ENCODE data around the gene ZNF474. TPM values are rescaled to one million over a fixed set of nuclear protein-coding genes. Genes with fewer than 3 reads are reported as not detected.

The ZNF474 gene
- total RNA-seq, 3 donors from 2014 or later = 0.28 to 0.61 TPM; not detected in 1

GRCh38 chr5:122155546-122155945 is 26.2 kb downstream of the ZNF474 start:
- Histone ChIP-seq H3K9me3 (no peaks in the 10 kb centered on the region), H3K36me3 (ENCODE audit: low read depth) (no peaks in the 10 kb centered on the region), H3K4me1 (ENCODE audit: low read depth) (no peaks in the 10 kb centered on the region), H3K4me3 (no peak overlapping the region)
- intact Hi-C loops (cut with DNase I, micrococcal nuclease) = no loop called here
- no peak for ATAC-seq
- no peak for DNase-seq
- TF ChIP-seq, protein P1, sequence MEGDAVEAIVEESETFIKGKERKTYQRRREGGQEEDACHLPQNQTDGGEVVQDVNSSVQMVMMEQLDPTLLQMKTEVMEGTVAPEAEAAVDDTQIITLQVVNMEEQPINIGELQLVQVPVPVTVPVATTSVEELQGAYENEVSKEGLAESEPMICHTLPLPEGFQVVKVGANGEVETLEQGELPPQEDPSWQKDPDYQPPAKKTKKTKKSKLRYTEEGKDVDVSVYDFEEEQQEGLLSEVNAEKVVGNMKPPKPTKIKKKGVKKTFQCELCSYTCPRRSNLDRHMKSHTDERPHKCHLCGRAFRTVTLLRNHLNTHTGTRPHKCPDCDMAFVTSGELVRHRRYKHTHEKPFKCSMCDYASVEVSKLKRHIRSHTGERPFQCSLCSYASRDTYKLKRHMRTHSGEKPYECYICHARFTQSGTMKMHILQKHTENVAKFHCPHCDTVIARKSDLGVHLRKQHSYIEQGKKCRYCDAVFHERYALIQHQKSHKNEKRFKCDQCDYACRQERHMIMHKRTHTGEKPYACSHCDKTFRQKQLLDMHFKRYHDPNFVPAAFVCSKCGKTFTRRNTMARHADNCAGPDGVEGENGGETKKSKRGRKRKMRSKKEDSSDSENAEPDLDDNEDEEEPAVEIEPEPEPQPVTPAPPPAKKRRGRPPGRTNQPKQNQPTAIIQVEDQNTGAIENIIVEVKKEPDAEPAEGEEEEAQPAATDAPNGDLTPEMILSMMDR (IDR thresholded peaks at IDR 0.05) = no peak

- TF ChIP-seq, protein P1 (IDR thresholded peaks at IDR 0.05) = no peak
- ATAC-seq (no peak), DNase-seq (no peak)
- Histone ChIP-seq H3K4me1 (ENCODE audit: low read depth) (no peaks in the 10 kb centered on the region), H3K36me3 (ENCODE audit: low read depth) (no peaks in the 10 kb centered on the region), H3K4me3 (no peak overlapping the region), H3K9me3 (no peaks in the 10 kb centered on the region)
- intact Hi-C loops (cut with DNase I, micrococcal nuclease) = no loop called here
Measured at GRCh38 chr5:122156724-122157325, 27.5 kb downstream of the ZNF474 start.

DNA sequence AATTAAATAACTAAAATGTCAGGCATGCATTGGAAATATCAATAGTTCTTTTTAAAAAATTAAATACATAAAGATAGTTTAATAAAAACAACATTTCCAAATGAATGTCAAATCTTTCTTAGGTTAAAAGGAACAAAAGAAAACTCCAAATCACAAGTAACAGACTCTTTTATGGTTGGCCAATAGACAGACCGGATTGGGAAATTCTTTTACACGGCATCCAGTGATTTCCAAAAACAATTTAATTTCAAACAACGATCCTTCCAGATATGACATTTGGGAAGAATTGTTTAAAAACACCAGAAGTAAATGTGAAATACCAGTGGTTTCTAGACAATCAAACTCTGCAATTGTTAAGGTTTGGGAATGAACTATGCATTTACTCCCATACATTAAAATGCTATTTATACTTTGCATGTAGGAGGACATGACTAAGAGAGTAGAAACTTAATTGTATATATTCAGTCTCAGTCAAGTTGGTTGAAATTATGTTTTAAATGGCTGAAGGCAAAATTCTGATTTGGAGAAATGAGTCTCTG is 32.8 kb downstream of the ZNF474 start:
- DNase-seq = no peak
- no peak for ATAC-seq
- Histone ChIP-seq H3K36me3 (ENCODE audit: low read depth) (no peaks in the 10 kb centered on the region), H3K4me3 (no peak overlapping the region), H3K9me3 (no peaks in the 10 kb centered on the region), H3K4me1 (ENCODE audit: low read depth) (peaks cover 16% of the 10 kb centered on the region)
- intact Hi-C loops (cut with DNase I, micrococcal nuclease) = no loop called here
- TF ChIP-seq, protein P1 (IDR thresholded peaks at IDR 0.05) = no peak

GRCh38 chr5:122163121-122164069 is 34.0 kb downstream of the ZNF474 start:
- intact Hi-C loops (cut with DNase I, micrococcal nuclease) = no loop called here
- peaks cover 16% of the 10 kb centered on the region for H3K4me1 ChIP-seq (ENCODE audit: low read depth)
- peak; percentile 65 for ATAC-seq
- H3K36me3 ChIP-seq (ENCODE audit: low read depth) = no peaks in the 10 kb centered on the region
- H3K4me3 ChIP-seq = no peak overlapping the region
- no peaks in the 10 kb centered on the region for H3K9me3 ChIP-seq
- DNase-seq = no peak
- TF ChIP-seq, protein P1 (IDR thresholded peaks at IDR 0.05) = no peak

DNA sequence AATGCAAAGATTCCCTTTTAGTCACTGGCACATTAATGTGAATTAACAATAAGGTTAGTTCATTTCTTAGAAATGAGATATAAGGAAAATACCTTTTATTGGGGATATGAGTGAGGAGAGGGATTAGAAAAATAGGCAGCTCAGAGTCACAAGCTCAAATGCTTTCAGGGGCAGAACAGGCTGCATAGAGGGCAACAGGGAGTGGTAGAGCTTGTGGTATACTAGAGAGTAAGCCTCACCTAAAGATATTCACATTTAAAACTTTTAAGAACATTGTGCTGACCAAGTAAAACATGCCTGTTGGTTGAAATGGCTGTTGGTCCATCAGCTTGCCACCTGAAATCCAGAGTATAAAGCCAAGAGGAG is 34.7 kb downstream of the ZNF474 start:
- TF ChIP-seq, protein P1 (IDR thresholded peaks at IDR 0.05) = no peak
- DNase-seq (no peak), ATAC-seq (no peak)
- no peaks in the 10 kb centered on the region for H3K9me3 ChIP-seq
- peaks cover 16% of the 10 kb centered on the region for H3K4me1 ChIP-seq (ENCODE audit: low read depth)
- H3K4me3 ChIP-seq = no peak overlapping the region
- H3K36me3 ChIP-seq (ENCODE audit: low read depth) = no peaks in the 10 kb centered on the region
- intact Hi-C loops (cut with DNase I, micrococcal nuclease) = no loop called here

Data from mucosa of descending colon (tissue), 3 donors.